Measurements from ENCODE around the gene FHOD3. TPM values are rescaled to one million over a fixed set of nuclear protein-coding genes. Genes with fewer than 3 reads are reported as not detected.

Gene FHOD3
- total and polyA plus RNA-seq, 2 of the 4 experiments (the other 2 are of a cell fraction) = 14.6 to 16.0 TPM

- ATAC-seq (ENCODE audit: low read depth) (peak; percentile 45), DNase-seq (peak; percentile 35)
- Histone ChIP-seq H3K23ac (ENCODE audit: low read depth, low read length) (no peak overlapping the region), H4K91ac (ENCODE audit: insufficient read depth, low read depth, low read length) (no peak overlapping the region), H3K4ac (ENCODE audit: low read depth, low read length) (no peak overlapping the region), H3K79me1 (ENCODE audit: low read depth in 1 of 2, low read length in 2 of 2) (peaks cover 15 to 31% of the 10 kb centered on the region in 2 experiments), H3K4me3 (ENCODE audit: insufficient read depth, low read depth, low read length) (no peak overlapping the region), H2AFZ (replicated peaks; ENCODE audit: low read length, poor library complexity) (no peak overlapping the region), H3K36me3 (ENCODE audit: control insufficient read depth, insufficient read depth, low read length) (peaks cover 16% of the 10 kb centered on the region), H2BK120ac (ENCODE audit: low read depth, low read length) (no peak overlapping the region), H3K27me3 (ENCODE audit: control insufficient read depth, insufficient read depth, low read length) (no peaks in the 10 kb centered on the region), H3K9me3 (ENCODE audit: control insufficient read depth, insufficient read depth, low read length) (no peaks in the 10 kb centered on the region), H3K4me1 (ENCODE audit: control insufficient read depth, insufficient read depth, low read length) (peaks cover 17% of the 10 kb centered on the region), H3K27ac (ENCODE audit: insufficient read depth, low read length) (no peak overlapping the region), H3K9me1 (ENCODE audit: insufficient read depth, low read length) (peaks cover 7% of the 10 kb centered on the region), H4K20me1 (ENCODE audit: insufficient read depth, low read length) (peaks cover 2% of the 10 kb centered on the region; the same call in 1 of the 2 replicates), H2BK20ac (ENCODE audit: low read depth, low read length) (0 out of 2 replicates have a peak overlapping the region, but pooled peaks have one; percentile 6), H4K8ac (ENCODE audit: low read depth in 2 of 2, low read length in 2 of 2) (no peak overlapping the region), H4K5ac (ENCODE audit: low read depth, low read length) (no peak overlapping the region), H3K4me2 (ENCODE audit: low read depth, low read length) (peak overlapping the region; percentile 32), H2AK9ac (replicated peaks; ENCODE audit: low read depth, low read length, poor library complexity) (no peak overlapping the region), H3K9ac (ENCODE audit: low read depth, low read length) (no peak overlapping the region; the same call in 1 of the 2 replicates), H2BK15ac (ENCODE audit: low read depth, low read length) (no peak overlapping the region), H2AK5ac (ENCODE audit: low read depth, low read length) (no peak overlapping the region), H3K18ac (ENCODE audit: low read depth, low read length) (no peak overlapping the region; the same call in 1 of the 2 replicates), H2BK5ac (ENCODE audit: low read depth, low read length, poor library complexity, severe bottlenecking) (peak overlapping the region; percentile 11), H3K14ac (replicated peaks; ENCODE audit: low read depth, low read length) (no peak overlapping the region), H3K56ac (ENCODE audit: extremely low read depth, insufficient read depth, low read length) (no peak overlapping the region)
- in situ Hi-C loops (cut with MboI; ENCODE audit: low sequenced_read_pairs) = no loop called here
- peak; percentile 42; the same call in 1 of the 2 replicates for TF ChIP-seq CEBPB (IDR thresholded peaks at IDR 0.05; ENCODE audit: low read depth, low read length)
- TF ChIP-seq, protein P1, sequence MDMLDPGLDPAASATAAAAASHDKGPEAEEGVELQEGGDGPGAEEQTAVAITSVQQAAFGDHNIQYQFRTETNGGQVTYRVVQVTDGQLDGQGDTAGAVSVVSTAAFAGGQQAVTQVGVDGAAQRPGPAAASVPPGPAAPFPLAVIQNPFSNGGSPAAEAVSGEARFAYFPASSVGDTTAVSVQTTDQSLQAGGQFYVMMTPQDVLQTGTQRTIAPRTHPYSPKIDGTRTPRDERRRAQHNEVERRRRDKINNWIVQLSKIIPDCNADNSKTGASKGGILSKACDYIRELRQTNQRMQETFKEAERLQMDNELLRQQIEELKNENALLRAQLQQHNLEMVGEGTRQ (IDR thresholded peaks at IDR 0.05; ENCODE audit: low read depth, low read length) = no peak
- no TSS peak for BruUV-seq (replicated peaks)
- POLR2A ChIA-PET (ENCODE audit: unreplicated experiment) = no interaction called here
- intact Hi-C loops (cut with micrococcal nuclease) = no loop called here
- no CpG with 5 or more reads among the region's 3 CpGs for WGBS, 2 experiments (ENCODE audit: extremely low coverage in 2 of 2, insufficient read length in 1 of 2)
- CTCF ChIA-PET = no interaction called here
- dilution Hi-C loops (cut with HindIII; ENCODE audit: low sequenced_read_pairs, unreplicated experiment) = no loop called here
Observed at GRCh38 chr18:36811430-36811829, 513.9 kb downstream of the FHOD3 start.

All from IMR-90 (cell line).